NCI-H1105 treated with DMSO at 0.1 percent for 48 hours (cell line): Measurements from ENCODE around the gene KIZ.
A peak's percentile ranks its signal among the peaks of the same experiment; 100 is the strongest.

Experiments used
- DNase-seq: peaks from one replicate; lab custom pipeline; 2025; lab: John Stamatoyannopoulos, UW

The KIZ gene

DNA sequence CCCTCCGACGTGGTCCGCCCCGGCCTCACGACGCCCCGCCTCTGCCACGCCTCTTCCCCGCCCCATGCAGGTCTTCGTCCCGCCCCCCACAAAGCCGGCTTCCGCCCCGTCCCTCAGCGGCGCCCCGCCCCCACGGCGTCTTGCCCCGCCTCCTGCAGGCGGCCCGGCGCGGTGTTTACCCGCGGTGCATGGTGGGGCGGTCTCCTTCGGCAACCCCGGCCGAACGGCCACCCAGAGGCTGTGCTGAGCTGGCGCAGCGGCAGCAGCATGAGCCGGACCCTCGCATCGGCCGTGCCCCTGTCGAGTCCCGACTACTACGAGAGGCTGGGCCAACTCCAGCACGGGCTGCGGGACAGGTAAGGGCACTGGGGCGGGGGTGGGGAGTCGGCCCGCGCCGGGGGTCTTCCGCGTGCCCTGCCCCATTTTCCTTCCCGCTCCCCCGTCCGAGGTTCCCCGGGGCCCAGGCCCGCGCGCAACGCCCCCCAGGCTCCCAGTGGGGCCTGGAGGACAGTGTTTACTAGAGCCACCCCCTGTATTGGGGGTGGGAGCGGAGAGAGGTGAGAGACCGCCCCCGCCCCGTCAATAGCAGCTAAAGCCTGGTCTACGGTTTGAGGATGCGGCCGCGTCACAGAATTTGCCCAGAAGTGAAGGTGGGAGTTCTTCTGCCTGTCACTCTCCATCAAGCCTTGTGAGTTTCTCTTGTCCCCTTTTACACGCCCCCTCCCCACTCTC is at the start of gene KIZ:
Gene KIZ (plus strand): TSS at position 234 of the 732 bp plus-strand sequence. CDS start 34 bp downstream, at position 268.
- peak; percentile 91 for DNase-seq

- no peak for DNase-seq
Observed at GRCh38 chr20:21077809-21078345, 48.0 kb upstream of the KIZ start.

GRCh38 chr20:21082584-21082983 is 43.3 kb upstream of the KIZ start:
- DNase-seq, result no peak

- DNase-seq, result no peak
Observed at GRCh38 chr20:21083825-21084325, 42.0 kb upstream of the KIZ start.

DNA sequence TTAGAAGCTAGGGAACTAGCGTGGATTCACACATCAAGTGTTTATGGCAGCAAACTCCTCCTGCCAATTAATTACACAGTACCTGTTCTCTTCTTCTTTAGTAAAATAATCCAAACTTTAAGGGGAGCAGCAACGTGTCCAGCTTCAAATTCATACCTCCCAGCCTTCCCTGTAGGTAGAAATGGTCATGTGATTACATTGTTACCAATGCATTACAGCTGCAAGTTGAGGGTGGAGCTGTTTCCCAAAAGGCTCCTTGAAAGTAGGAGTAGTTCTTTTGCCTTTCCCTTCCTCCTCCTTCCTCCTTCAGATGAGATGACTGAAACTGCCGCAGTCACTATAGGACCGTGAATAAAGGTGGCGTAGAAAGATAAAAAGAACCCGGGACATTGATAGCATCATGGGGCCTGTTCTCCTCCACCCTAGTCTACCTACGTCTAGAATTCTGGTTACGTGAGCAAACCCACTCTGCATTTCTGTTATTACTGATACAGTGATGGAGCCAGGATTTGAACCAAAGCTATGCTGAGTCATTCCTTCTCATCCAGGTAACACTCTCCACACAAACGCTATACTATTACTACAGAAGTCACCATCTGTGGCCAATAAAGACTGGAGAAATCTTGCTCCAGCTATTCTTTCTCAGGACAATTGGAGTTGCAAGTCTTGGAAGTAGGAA is 37.9 kb upstream of the KIZ start:
- no peak for DNase-seq

GRCh38 chr20:21089391-21089790 is 36.5 kb upstream of the KIZ start:
- no peak for DNase-seq

DNA sequence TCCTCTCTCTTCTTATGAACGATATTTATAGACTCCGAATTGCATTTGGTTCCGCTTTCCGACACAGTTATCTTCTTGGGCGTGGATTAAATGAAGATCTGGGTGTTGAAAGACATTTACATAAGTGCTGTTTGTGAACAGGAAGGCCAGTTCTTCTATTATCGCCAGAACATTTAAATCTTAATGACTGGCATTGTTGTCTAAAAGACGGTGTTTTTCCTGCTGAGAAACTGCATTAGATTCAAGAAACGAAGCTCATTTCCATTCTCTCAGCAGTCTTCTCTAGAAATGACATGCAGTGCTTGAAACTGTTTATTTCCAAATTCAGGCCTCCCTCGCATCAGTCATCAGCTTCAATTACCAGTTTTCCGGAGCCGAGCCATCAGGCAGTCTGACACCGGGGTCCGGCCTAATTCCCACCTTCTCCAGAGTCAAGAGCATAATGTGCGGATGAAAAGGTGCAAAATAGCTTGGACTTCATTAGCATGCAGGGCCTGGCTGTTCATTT is 35.7 kb upstream of the KIZ start:
- DNase-seq, result peak; percentile 57

DNA sequence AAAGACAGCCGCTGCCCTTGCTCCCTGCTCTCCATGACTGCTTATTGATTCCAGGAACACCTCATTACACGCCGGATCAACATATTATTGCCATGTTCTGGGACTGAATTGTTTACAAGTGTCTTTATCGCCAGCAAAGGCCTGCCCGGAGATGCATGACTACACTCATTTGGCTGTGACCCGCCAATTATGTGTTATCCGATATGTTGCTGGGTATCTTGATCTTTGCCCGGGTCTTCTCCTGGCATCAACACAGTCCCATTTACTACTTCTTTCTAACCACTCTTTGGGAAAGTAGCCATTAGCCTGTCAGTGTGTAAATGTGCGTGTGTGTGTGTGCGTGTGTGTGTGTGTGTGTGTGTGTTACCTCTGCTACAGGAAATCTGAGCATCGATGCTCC is 35.2 kb upstream of the KIZ start:
- peak; percentile 82 for DNase-seq

- DNase-seq, result no peak
Observed at GRCh38 chr20:21092806-21093205, 33.1 kb upstream of the KIZ start.

GRCh38 chr20:21096321-21097043 is 29.4 kb upstream of the KIZ start:
- peak; percentile 53 for DNase-seq

DNA sequence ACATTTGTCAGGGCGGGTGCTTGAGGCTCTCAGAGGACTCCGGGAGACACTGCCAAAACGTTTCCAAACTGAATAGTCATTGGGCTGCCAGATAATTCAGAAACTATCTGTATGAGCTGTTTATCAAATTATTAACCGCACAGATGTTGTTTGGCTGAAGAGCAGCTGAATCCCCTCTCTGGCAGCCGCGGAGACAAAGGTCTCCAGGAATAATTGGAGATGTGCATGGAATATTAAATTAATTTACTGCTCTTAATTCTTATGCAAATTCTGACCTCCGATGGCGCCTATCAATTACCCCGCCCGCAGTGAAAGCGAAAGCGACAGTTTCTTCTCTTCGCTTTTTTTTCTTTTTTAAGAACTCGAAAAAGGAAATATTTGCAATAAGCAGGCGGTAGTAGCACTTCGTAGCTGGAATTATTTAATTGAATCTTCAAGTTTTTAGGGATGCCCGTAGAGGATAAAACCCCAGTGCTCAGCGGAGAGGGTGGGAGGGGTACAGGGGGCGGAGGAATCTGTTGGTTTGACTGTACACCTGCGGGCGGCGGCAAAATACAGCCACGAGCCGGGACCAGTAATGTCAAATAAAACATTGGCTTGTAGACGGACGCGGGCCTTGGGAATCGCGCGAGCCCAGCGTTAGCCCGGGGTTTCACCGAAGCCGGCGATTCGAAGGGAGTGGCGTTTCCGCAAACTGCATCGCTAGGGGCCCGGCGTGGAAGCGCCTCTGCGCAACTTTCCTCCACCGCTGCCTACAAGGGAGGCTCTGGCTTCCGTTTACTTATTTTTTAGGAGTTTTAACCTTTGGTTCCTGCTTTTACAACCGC is 25.9 kb upstream of the KIZ start:
- DNase-seq, result peak; percentile 27

GRCh38 chr20:21100578-21101452 is 25.1 kb upstream of the KIZ start:
- no peak for DNase-seq

DNA sequence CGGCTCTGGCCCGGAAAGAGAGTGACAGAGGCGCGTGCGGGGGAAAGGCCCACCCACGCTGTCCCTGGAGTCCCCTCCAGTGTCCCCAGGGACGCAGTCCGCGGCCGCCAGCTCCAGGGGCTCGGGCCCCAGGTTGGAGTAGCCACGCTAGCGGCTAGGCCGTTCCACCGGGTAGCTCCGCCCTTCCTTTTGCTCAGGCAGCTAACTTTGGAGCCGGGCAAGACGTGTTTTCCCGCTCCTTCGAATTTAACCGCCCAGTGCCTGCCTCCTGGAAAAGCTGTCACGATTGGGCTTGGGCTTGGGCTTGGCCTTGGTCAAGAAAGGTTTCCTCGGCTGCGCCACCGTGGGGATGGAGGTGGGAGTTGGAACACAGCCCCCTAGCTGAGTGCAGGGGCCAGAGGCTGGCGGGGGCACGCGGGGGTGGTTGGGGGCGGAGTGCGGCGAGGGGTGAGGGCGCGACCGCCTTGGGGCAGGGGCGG is 24.4 kb upstream of the KIZ start:
- DNase-seq, result no peak

- DNase-seq, result no peak
Observed at GRCh38 chr20:21101932-21102575, 23.8 kb upstream of the KIZ start.

- no peak for DNase-seq
Observed at GRCh38 chr20:21102603-21103311, 23.1 kb upstream of the KIZ start.

DNA sequence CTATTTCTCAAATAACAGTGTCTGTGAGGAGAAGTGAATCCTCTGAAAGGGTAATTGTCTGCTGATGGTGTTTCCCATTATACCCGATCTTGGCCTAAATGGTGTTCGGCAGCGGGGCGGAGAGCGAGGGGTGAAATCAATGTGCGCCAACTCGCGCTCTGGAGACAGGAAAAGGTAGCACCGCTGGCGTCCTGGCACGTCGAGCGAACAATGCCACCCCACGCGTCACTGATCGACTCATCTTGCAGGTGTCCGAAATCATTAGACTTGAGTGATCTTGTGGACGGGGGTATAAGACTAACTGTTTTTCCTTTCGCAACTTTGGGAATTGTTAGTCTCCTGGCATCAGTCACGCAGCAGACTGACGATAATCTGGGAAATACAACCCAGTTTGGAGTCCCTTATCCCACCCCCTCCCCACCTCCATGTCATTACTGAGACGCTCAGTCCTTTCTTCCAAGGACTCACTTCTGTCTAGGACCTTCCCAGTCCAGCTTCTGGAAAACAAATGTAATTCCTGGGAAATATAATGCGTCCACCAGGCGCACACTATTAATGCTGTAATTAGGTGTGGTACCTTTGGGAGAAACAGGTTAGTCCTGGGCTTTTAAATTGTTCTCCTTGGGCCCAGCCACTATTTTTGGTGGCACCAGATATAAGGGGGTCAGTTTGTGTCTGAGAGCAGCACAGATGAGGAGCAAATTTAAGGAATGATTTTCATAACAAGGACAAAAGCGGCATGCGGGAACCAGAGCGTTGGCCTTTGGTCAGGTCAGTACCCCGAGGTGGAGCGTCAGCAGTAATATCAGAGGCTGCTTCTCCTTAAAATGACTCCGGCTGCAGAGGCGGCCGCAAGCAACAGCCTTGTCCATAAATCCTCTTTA is 22.1 kb upstream of the KIZ start:
- DNase-seq, result no peak

- no peak for DNase-seq
Observed at GRCh38 chr20:21104466-21104761, 21.5 kb upstream of the KIZ start.

- no peak for DNase-seq
Observed at GRCh38 chr20:21104921-21105320, 21.0 kb upstream of the KIZ start.
